ENCODE data around the gene TMED1.
"Not testable (repeated sequence)": the region's sequence is repeated elsewhere in the genome, so short reads cannot be mapped to it uniquely, and the experiment has no call there.

The TMED1 gene, protein sequence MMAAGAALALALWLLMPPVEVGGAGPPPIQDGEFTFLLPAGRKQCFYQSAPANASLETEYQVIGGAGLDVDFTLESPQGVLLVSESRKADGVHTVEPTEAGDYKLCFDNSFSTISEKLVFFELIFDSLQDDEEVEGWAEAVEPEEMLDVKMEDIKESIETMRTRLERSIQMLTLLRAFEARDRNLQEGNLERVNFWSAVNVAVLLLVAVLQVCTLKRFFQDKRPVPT

DNA sequence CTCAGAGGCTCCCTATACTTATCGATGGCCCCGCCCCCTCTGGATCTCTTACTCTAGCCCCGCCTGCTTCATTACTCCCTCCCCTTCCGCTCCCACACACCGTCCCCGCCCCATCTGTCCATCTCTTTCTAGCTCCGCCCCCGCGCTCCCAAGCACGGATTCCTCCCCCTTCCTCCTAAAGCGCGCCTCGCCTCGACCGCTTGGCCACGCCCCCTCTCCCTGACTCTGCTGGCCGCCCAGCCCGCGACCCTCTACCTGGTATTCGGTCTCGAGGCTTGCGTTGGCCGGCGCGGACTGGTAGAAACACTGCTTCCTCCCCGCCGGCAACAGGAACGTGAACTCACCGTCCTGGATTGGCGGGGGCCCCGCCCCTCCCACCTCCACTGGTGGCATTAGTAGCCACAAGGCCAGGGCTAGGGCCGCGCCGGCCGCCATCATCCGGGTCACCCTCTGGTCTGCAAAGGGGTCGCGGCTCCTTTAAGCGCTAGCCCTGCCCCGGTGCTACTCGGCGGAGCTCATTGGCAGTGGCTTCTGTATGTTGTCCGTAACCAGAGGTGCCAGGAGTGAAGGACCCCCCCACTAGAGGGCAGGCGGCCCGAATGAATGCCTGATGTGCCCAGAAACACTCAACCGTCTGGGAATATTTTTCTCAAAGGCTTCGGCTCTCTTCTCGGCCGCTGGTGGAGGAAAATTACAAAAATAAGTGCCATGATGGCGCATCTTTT is at the start of gene TMED1:
TMED1 (minus strand) TSS at position 459 of the 725 bp plus-strand sequence; CDS start at position 438, 21 bp downstream.
- DNase-seq = peak; percentile 99

DNA sequence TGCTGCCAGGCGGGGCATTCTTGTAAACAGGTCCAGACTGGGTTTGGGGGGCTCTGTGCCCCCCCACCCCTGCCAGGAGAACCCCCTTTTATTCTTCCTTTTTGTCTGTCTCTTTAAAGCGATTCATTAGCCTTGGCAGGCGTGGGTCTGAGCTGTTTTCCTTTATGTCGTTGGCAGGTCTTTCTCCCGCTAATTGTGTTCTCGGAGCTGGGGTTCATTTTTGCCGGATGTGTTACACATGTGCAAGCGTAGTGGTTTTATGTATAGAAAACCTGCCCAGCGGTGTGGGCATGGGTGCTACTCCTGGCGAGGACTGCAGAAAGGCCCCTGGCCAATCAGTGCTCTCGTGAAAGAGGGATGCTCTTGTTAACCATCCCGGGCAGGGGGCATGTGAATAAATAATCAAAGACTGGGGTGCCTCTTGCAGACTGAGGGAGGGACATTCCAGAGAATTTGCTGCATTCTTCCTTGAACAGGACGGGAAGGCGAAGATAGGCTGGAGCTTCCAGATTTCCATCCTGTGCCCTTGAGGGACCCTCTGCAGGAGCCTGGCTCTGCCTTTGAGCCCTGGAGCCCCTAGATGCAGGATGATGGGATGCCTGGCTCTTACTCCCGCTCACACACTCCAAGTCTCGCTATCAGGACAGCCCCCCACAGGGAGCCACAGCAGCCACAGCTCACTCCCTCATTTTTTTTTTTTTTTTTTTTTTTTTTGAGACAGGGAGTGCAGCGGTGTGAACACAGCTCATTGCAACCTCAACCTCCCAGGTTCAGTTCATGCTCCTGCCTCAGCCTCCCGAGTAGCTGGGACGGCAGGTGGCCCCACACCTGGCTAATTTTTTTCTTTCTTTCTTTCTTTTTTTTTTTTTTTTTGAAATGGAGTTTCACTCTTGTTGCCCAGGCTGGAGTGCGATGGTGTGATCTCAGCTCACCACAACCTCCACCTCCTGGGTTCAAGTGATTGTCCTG is 49.5 kb upstream of the TMED1 start:
- DNase-seq = no peak

DNA sequence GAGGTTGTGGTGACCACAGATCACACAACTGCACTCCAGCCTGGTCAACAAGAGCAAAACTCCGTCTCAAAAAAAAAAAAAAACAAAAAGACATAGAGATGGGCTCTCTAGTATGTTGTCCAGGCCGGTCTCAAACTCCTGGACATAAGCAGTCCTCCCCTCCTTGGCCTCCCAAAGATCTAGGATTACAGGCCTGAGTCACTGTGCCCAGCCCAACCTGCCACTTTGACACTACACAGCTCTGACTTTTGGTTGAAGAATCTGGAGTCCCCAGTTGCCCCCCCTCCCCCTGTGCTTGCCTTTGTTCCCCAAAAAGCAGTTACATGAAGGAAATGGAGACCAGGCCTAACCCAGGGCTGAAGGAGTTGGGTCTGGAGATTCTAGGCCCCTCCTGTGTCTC is 48.3 kb upstream of the TMED1 start:
- DNase-seq = no peak

DNA sequence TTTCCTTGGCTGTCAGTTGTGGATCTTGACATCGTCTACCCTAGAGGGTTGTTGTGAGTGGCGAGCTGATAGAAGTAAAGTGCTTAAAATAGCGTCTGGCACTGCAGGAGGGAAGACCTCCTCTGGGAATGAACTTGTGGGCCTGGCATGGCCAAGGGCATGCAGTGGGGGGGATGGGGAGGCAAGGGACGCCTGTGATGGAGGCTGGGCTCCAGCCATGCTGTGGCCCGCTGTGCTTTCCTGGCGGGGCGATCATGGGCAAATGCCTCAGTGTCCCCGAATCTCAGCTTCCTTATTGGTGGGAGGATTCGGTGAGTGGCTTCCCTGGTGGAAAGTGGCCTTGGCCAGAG is 46.1 kb upstream of the TMED1 start:
- no peak for DNase-seq

DNA sequence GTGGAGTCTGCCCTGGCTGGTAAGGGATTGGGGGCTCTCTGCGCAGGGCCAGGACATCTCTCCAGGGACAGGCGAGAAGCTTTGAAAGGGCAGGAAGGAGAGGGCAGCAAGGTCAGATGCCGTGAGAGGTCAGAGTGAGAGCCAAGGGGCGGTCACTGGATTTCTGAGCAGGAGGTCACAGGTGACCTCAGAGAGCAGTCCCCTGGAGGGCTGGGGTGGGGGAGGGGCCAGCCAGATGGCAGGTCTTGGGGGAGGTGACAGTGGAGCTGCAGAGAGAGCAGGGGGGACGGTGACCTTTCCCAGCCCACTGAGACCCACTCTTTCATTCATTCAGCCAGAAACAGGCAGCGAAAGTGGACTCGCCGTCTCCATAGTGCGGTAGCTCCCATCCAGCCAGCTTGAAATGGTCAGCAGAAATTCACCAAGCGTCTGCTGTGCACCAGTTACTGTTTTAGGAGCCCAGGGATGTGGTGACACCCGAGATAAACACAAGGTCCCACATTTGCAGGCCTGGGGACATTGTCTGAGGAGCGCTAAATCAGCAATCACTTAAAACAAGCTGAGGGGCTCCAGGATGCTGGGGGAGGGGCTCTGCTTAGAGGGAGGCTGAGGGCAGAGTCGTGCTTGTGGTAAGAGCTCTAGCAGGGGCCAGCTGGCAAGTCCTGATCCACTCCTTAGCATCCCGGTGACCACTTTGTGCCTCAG is 45.5 kb upstream of the TMED1 start:
- no peak for DNase-seq

DNA sequence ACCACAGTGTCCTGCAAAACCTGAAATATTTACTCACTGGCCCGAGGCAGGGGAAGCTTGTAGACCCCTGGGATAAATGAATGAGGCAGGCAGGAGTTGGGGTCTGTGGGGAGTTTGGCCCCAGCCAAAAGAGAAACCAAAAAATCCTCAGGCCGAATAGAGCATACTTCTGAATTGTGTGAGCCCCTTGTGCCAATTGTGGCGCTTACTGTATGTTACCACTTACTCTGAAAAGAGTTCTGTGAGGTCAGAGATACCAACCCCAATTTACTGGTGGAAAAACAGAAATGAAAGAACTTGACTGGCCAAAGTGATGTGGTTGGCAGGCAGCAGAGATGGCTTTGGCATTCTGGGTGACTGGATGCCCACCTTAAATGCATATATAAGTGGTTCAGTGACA is 42.2 kb upstream of the TMED1 start:
- DNase-seq = no peak

DNA sequence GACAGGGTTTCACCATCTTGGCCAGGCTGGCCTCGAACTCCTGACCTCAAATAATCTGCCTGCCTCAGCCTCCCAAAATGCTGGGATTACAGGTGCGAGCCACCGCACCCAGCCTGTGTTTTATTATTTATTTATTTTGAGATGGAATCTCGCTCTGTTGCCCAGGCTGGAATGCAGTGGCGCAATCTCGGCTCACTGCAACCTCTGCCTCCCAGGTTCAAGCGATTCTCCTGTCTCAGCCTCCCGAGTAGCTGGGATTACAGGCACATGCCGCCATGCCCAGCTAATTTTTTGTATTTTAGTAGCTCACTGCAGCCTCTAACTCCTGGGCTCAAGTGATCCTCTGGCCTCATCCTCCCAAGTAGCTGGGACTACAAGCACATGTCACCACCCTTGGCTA is 41.6 kb upstream of the TMED1 start:
- not testable (repeated sequence) for DNase-seq

DNA sequence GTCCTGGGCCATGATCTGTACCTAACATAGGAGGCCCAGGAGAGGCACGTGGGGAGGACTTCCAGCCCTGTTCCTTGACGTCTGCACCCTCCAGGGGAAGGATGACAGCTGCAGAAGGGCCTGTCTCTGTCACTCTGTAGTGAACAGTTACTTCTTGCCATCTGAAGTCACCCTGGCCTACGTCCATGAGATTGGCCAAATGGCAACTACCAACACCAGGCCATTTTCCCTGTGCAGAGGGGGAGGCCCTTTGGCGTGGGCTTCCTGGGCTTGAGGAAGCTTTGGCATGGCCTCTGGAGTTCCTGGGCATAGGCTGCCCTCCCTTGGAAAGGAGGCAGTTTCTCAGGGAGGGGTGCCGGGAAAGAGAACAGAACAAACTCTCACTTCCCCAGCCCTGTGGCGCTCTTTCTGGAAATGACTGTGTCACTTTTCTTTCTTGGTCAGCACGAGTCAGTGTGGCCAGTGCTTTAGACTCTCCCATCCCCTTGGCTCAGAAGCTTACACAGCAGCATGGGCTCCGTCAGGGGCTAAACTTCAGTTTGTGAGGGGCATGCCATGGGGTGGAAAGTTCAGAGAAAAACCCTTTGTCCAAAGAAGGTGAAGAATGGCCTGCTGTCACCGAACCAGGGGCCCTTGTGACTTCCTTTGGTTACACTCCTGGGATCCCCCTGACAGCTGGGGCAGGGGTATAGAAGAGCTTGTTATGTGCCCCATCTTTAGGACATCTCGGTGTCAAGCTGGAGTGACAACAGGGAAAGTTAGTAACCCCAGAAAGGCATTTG is 40.6 kb upstream of the TMED1 start:
- no peak for DNase-seq

DNA sequence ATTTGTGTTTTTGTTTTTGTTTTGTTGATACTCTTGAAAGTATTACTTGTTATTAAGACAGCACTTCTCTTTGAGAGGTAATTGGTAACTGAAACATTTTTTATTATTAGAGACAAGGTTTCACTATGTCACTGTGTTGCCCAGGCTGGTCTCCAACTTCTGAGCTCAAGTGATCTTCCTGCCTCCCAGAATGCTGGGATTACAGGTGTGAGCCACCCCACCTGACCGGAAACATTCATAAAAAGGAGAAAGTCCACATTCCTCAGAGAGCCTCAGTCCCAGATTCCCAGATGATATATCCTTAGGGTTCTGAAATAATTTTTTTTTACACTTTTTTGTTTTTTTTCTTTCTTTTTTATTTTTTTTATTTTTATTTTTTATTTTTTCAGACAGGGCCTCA is 38.0 kb upstream of the TMED1 start:
- DNase-seq = no peak

DNA sequence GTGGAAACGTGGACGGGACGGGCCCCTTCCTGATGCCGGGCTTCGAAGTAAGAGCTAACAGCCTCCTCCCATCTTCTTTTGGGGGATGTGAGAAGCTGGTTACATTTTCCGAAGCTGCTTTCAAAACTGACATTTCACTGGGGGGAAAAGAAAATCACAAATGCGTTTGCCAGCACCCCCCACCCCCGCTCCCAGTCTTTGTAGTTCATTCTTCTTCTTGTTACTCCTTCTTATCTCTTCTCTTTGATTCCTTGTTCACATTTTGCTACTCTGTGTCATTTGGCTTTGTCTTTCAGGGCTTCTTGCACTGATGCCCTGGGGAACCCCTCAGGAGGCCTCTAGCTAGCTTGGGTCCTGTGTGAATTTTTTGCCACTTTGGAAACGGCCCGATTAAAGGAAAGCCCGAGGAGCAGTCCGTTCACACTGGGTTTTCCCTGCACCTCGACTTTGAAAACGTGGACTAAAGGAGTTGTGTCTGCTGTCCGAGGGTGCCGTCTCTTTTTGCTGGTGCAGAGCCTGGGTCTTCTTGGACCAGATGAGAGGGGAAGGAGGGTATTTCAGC is 36.6 kb upstream of the TMED1 start:
- no peak for DNase-seq

DNA sequence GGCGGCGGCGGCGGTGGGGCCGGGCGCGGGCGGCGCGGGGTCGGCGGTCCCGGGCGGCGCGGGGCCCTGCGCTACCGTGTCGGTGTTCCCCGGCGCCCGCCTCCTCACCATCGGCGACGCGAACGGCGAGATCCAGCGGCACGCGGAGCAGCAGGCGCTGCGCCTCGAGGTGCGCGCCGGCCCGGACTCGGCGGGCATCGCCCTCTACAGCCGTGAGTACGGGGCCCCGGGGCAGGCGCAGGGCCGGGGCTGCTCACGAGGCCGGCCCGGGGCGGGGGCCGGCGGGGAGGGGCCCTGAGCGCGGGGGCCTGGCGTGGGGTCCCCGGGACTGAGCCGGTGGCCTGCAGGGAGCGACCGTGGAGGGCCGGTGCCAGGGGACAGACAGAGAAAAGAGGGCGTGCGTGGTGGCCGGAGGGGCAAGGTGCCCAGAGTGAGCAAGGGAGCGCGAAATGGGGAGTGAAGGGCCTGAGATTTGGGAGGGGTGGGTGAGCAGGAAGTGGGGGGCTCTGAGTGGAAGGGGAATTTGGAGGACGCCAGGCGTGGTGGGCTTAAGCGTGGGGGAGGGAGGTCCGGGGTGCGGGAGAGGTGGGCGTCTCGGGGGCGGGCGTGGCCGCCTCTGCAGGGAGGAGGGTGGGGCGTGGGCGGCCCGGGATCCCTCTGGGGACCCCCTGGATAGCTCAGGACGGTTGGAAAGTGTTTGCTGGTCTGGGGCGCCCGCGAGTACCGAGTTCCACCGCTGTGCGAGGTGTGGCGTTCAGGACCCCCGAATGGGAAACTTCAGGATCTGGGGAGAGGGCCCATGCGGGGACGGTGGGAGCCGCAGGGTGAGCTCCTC is 35.9 kb upstream of the TMED1 start:
- DNase-seq = no peak

DNA sequence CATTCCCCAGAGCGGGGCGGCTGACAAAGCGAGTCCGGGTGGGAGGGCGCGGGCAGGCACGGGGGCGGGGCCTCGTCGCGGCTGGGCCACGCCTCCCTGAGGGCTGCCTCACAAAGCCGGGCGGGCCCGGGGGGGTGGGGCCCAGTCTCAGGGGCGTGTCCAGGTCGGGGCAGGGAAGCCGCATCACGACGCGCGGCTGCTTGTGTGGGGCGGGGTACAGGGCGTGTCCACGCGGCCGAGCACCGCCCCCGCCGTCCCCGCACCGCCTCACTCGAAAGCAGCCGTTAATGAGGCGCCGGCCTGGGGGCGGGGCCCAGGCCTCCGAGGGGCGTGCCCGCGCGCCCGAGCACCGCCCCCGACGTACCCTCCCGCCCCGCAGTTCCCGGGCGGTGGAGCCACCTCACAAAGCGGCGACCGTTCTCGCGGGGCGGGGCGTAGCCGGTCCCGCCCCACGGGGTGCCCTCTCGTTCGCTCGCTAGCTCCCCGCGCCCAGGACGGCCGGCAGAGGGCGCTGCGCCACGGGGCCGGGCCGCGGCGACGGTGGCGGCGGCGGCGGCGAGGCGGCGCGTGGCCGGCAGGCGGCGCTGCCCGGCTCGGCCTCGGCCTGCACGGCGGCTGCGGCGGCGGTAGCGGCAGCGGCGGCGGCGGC is 35.1 kb upstream of the TMED1 start, which contains the start of gene CARM1:
CARM1 (plus strand) TSS at position 599 of the 649 bp plus-strand sequence. CDS start 150 bp downstream, outside the sequence.
- DNase-seq = peak; percentile 100

DNA sequence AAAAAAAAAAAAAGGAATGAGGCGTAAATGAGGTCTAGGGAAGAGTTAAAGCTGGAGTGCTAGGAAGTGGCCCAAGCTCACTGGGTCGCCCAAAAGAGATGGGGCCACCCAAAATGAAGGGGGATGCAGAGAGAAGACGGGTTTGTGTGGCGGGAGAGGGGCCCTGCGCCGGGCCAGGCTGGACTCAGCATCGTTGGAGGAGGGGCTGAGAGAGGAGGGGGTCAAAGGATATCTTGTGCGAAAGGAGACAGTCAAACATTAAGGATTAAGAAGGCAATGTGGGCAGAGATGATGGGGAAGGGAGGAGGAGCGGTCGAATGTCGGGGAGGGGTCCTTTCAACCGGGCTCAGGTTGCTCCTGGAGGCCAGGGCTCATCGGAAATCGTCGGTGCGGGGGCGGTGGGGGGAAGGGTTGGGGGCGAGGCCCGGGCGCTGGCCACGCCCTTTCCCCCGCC is 34.5 kb upstream of the TMED1 start:
- no peak for DNase-seq

DNA sequence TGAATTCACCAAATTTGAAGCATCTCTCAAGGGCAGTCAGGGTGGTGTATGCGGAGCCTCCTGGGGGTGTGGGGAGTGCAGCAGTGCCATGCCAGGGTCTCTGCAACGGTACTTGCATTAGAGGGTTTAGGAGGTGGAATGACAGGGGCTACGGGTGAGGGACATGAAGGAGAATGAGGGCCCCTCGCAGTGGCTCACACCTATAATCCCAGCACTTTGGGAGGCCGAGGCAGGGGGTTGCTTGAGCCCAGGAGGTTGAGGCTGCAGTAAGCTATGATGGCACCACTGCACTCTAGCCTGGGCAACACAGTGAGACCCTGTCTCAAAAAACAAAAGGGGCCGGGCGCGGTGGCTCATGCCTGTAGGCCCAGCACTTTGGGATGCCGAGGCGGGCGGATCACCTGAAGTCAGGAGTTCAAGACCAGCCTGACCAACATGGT is 33.9 kb upstream of the TMED1 start:
- DNase-seq = not testable (repeated sequence)

DNA sequence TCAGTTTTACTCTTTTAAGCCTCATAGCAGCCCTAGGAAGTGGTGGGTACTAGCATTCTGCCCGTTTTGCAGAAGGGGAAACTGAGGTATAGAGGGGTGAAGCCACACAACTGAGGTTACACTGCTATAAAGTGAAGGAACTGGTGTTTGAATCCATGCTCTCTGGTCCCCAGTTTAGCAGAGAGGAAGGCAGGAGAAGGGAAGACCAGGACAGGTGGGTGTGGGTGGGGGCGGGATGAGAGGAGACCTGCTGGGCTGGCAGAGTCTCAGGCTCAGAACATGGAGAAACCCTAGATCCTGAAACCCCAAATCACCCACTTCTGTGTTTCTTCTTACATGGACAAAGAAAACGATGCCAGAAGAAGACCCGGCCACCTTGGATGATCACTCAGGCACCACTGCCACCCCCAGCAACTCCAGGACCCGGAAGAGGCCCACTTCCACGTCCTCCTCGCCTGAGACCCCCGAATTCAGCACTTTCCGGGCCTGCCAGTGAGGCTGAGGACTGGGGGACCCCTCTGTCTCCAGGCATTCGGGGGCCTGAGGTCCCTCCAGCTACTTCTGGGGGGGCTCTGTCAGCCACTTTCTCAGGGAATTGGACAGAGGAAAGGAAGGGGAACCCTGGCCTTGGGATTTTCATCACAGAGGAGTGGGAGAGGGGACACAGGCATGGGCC is 33.0 kb upstream of the TMED1 start:
- no peak for DNase-seq

DNA sequence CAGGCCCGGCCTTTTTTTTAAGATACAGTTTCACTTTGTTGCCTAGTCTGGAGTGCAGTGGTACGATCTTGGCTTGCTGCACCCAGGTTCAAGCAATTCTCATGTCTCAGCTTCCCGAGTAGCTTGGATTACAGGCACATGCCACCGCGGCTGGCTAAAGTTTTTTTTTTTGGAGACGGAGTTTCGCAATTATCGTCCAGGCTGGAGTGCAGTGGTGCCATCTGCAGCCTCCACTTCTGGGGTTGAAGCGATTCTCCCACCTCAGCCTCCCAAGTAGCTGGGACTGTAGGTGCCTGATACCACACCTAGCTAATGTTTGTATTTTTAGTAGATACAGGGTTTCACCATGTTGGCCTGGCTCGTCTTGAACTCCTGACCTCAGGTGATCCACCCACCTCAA is 30.5 kb upstream of the TMED1 start:
- no peak for DNase-seq

DNA sequence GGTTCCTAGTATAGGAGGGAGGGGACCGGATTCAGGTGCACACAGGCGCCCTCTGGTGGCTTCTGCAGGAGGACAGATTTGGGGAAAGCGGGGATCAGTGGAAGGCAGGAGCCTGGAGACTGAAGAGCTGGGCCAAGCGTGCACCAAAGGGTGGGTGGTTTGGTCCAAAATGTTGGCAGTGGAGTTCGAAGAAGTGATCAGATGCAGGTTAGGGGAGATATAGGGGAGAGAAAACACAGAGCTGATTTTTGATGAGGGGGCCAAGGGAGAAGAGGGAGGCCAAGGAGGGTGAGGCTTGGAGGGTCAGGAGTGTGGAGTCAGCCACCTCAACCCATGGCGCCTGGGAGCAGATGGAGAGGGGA is 28.5 kb upstream of the TMED1 start:
- DNase-seq = peak; percentile 49

DNA sequence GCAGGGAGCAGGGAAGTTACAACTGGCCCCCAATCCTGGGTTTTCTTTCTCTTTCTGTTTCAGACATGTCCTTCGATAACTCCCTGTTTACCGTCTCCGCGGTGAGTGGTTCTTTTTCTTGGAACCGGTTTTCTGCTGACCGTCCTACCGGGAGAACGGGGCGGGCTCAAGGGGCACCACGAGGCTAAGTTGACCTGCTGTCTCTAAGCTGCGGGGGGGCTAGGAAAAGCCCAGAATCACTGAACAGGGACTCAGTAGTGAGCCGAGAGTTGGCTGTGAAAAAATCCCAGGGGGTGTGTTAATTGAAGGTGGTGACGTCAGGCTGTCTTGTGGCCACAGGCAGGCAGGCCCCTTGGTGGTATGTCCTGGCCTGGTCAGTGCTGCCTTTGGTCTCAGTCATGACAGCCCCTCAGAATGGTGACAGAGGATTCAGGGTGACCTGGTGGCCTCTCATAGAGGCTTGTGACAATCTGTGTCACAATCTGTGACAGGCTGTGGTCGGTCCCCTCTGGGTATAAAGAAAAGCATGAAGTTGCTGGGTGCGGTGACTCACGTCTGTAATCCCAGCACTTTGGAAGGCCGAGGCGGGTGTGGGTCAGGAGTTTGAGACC is 27.2 kb upstream of the TMED1 start:
- DNase-seq = no peak

DNA sequence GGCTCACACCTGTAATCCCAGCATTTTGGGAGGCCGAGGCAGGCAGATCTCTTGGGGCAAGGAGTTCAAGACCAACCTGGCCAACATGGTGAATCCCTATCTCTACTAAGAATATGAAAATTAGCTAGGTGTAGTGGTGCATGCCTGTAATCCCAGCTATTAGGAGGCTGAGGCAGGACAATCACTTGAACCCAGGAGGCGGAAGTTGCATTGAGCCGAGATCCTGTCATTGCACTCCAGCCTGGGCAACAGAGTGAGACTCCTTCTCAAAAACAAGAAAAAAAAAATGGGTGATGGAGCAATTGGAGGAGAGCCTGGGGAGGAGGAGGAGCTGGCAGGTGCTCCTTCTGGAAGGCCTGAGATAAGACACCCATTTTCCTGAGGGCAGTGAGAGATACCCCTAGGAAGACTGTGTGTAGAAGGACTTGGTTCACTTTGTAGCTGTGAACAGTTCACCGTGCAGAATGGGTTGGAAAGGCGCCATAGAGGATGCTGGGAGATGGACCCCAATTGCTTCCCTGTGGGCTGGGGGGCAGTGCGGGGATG is 26.6 kb upstream of the TMED1 start:
- DNase-seq = no peak

All from NCI-H1092 treated with DMSO at 0.1 percent for 48 hours (cell line).